RCC 7860 (cell line): ENCODE data around the gene INSYN2A.

ENCODE experiments used
- DNase-seq: peaks from one replicate; pipeline ENCODE4 v3.0.0-alpha.2; 2015; ENCODE audit warnings: low spot score
- FAIRE-seq: peaks from 2 replicates; lab custom pipeline; 2012; peaks lifted over from hg19 to GRCh38; lab: Jason Lieb, UNC

Gene INSYN2A

GRCh38 chr10:127196282-127197153 lies at the start of gene INSYN2A:
Gene INSYN2A (minus strand): TSS chr10:127196591. CDS start chr10:127176395, 20,196 bp downstream.
- FAIRE-seq (no peak), DNase-seq (no peak)

GRCh38 chr10:127245456-127245855 lies 49.1 kb upstream of the INSYN2A start:
- no peak for FAIRE-seq
- DNase-seq: no peak

- DNase-seq (peak; percentile 17), FAIRE-seq (no peak)
Observed at GRCh38 chr10:127243490-127244272, 47.3 kb upstream of the INSYN2A start.

DNA sequence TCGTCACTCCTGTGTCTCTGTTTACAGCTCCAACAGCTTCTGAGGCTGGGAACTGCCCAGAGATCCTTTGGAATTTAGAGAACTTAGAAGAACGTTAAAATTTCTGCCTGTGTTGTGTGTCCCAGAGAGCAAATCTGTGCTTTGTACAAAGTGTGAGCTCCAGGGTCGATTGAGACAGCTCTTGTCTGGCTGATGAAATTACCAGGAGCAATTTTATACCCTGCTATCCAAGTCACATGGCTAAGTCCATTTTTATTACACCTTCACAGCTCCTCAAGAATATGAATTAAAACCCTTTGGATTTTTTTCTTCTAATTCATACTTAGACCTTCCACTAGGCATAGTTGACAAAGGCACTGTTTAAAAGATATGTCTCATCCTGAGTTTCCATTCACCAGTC lies 46.5 kb upstream of the INSYN2A start:
- DNase-seq (no peak), FAIRE-seq (no peak)

DNA sequence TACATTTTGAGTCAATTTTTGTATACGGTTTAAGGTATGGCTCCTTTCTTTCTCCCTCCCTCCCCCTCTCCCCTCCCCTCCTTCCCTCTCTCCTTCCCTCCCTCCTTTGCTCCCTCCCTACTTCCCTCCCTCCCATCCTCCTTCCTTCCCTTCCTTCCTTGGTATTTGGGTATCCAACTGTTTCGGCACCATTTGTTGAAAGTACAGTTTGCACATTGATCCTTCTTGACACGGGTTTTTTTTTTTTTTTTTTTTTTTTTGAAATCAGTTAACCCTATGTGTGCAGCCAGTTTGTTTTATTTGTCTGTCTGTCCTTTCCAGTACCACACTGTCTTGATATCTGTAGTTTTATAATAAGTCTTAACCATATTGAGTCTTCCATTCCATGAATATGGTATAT lies 39.9 kb upstream of the INSYN2A start:
- no peak for DNase-seq
- no peak for FAIRE-seq

DNA sequence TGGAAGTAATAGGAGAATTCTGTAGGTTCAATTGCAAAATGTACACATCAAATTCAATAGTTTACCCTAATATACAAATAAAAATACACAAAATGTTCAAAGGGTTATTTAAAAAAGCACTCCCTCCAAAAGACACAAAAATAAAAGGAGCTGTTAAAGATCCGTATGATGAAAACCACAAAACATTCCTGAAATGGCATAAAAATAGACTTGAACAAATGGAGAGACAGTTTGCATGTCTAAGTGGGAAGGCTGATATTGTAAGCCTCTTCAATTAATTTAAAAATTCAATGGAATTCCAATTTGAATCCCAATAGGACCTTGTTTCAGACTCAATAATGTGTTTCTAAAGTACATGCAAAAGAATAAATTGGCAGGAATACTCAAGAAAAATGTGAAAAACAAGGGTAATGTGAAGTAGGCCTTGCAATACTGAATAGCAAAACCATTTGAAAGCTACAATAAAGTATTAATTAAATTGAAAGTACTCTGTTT lies 38.0 kb upstream of the INSYN2A start:
- FAIRE-seq (no peak), DNase-seq (no peak)

GRCh38 chr10:127228195-127228787 lies 31.9 kb upstream of the INSYN2A start:
- DNase-seq (no peak), FAIRE-seq (no peak)

DNA sequence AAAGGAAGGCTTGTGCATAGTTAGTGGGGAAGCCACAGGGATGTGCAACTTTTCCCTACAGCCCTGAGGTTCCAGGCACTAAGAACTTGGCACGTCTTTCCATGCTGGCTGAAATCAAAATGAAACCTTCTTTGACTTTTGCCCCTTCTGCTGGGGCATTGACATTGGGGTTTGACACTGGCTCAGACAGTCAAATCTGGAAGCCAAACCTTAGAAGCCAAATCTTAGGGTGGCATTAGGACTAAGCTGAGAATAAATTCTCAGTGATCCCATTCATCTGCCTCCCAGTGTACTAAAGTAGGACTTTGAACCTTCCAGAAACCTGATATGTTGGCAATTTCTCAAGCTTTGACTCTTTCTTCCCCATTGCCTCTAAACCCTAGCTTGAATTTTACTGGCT lies 31.3 kb upstream of the INSYN2A start:
- DNase-seq: no peak
- FAIRE-seq: no peak

DNA sequence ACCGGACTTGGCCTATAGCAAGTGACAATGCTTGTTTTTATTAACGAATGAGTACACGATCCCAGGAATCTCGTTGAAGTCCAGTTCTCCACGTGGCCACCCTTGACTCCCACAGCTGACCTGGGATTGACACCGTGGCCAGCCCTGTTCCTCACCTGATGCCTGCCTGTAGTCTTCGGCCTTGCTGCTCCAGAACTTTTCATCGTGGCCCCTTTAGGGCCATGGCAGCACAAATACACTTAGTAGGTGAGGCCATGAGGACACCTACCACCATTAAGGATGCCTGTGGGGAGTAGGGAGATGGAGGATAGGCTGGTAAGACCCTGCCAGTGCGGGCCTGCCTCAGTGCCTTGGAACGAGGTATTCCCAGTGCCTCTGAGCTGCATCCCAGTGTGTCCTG lies 30.6 kb upstream of the INSYN2A start:
- FAIRE-seq (no peak), DNase-seq (no peak)

GRCh38 chr10:127221281-127221680 lies 24.9 kb upstream of the INSYN2A start:
- no peak for DNase-seq
- FAIRE-seq: no peak

- no peak for DNase-seq
- no peak for FAIRE-seq
Observed at GRCh38 chr10:127218658-127219057, 22.3 kb upstream of the INSYN2A start.

DNA sequence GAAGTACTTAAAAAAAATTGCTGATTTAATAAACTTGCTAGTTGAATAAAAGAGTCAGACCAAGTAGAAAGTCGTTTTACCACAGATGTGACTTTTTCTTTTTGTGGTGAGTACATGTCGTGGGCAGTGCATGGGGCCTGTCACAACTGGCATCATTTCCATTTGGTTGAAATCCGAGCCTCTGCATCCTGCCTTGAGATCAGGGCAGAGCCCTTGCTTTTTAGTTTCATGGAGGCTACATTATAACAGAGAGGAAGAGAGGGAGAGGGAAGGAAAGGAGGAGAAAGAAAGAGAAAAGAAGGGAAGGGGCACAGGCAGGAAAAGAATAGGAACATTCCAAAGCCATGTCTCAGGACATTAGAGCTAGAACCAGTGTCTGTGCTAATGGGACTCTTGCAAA lies 20.4 kb upstream of the INSYN2A start:
- DNase-seq (no peak), FAIRE-seq (no peak)

DNA sequence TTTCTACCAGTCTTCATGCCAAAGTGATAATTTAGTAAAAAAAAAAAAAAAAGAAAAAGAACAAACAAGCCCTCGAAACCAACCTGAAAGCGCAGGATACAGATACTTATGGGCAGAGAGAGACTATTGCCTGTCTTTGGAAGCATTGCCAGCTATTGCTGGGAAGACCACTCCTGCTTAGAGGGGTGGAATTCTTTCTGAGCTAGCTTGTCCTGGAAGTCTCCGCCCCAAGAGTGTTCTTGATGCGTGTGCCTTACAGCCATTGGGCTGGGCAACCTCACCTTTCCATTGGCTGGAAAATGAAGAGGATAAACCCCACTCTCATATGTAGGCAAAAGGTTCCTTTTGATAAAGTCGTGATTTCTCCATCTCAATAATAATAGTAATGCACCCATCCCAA lies 19.9 kb upstream of the INSYN2A start:
- no peak for FAIRE-seq
- no peak for DNase-seq

GRCh38 chr10:127215866-127216265 lies 19.5 kb upstream of the INSYN2A start:
- FAIRE-seq: no peak
- no peak for DNase-seq

DNA sequence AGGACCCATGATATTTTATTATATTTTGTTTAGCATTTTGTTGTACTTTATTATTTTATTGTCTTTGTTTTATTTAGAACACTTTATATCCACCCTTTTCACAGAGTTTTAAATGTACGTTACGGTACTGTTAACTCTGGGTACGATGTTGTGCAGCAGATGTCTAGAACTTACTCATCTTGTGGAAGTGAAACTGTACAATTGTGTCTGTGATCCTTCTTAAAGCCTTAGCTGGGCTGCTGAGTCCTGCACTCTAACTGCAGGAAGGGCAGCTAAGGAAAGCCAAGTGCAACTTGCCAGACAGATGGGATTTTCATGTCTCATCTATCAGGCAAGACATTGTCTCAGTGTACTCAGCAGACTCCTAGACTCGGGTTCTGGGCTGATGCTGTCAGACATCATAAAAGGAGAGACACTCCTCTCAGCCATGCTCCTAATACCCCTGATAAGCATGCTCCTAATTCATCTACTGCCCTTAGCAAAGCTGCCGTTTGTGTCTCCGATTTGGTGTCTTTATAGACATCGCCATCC lies 14.6 kb upstream of the INSYN2A start:
- FAIRE-seq (no peak), DNase-seq (no peak)

DNA sequence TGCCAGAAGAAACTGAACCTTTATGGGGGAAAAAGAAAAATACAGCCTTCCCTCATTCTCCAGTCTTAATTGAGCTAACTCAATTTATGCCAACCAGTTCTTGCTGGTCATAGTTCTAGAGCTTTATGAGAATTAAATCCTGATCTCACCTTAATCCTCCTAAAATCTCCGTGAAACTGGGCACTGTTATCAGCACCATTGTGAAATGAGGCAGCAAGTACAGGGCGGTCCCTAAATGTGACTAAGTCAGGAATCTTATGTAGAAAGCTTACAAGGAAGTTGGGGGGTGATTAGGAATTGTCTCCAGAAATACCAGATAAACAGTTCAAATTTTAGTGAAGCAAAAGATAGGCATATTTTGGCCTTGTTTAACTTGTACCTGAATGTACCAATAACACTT lies 10.7 kb upstream of the INSYN2A start:
- DNase-seq (no peak), FAIRE-seq (no peak)

GRCh38 chr10:127203067-127203466 lies 6.7 kb upstream of the INSYN2A start:
- no peak for DNase-seq
- FAIRE-seq: no peak

DNA sequence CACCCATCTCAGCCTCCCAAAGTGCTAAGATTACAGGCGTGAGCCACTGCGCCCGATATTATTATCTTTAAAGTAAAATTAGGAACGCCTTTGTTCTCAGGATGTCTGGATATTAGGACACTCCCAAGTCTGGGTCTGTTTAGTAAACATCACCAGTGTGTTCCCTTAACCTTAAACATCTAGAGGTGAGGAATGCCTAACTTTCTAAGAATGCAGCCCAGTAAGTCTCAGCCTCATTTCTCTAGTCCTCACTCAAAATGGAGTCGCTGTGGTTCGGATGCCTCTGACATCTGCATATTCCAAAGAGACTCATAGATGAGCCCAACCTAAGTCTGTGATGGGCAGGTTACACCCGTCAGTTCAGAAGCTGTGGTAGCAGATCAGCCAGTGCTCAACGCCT lies 4.3 kb upstream of the INSYN2A start:
- DNase-seq: no peak

DNA sequence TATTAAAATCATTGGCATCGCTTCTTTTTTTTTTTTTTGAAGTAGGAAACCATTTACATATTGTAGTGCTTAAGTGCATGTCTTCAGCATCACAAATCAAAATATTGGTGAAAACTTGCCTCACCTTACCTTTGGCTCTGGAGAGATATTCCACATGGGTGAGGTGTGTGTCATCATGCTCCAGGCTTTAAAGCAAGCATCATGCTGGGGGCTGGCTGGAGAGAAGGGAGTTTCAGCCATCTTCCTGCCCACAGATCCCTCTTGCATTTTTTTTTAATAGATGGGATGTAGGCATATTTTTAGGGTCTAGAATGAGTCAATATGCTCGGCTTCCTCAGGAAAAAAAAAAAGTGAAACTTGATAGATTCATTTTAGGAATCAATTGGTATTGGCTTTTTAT lies 2.3 kb upstream of the INSYN2A start:
- DNase-seq: no peak
- no peak for FAIRE-seq

More for the DNA sequence above, 4.3 kb upstream of the INSYN2A start:
- FAIRE-seq: no peak

GRCh38 chr10:127198307-127198706 lies 1.9 kb upstream of the INSYN2A start:
- FAIRE-seq: no peak
- DNase-seq: no peak

- DNase-seq: no peak
- FAIRE-seq: no peak
Observed at GRCh38 chr10:127197154-127197432, 702 bp upstream of the INSYN2A start.
